ENCODE data around the gene ACADS. TPM values are rescaled to one million over a fixed set of nuclear protein-coding genes. Genes with fewer than 3 reads are reported as not detected.

Gene ACADS
- total RNA-seq, 1 donor from 2014 or later = 7.2 TPM

DNA sequence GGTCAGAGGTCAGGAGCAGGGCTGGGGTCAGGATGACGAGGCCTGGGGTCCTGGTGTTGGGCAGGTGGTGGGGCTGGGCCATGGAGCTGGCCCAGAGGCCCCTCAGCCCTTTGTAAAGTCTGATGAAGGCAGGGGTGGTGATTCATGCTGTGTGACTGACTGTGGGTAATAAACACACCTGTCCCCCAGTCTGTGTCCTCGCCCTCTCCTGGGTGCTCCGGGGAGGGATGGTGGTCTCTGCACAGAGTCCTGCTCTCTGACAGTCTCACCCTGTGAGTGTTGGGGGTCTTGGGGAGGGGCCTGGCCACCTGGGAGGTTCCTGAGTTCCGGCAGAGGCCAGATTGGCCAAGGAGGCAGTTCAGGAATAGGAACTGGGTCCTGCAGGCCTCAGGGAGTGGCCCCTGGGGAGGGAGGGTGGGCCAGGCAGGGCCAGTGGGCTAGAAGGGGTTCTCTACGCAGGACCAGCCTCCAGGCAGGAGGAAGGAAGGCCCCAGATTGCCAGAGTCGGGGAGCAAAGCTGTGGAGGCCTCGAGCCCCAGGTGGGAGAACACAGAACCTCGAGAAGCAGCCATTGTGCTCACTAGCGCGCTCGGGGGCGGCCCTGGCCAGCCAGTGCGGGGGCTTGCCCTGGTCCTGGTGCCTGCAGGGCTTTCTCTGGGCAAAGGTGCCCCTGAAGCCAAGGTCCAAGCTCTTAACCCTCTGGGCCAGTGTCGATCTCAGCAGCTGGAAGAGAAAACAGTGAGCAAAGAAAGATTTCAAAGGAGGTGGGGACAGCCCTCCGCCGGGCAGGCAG lies 14.4 kb downstream of the ACADS start:
- Mint-ChIP-seq H3K36me3 (ENCODE audit: low read depth) (no peaks in the 10 kb centered on the region), H3K4me3 (ENCODE audit: unreplicated experiment) (no peak overlapping the region), H3K27me3 (ENCODE audit: low read depth) (no peaks in the 10 kb centered on the region), H3K27ac (ENCODE audit: unreplicated experiment) (no peak overlapping the region), H3K4me1 (ENCODE audit: low read depth) (no peaks in the 10 kb centered on the region), H3K9me3 (ENCODE audit: low read depth) (no peaks in the 10 kb centered on the region)
- TF ChIP-seq, protein P1, sequence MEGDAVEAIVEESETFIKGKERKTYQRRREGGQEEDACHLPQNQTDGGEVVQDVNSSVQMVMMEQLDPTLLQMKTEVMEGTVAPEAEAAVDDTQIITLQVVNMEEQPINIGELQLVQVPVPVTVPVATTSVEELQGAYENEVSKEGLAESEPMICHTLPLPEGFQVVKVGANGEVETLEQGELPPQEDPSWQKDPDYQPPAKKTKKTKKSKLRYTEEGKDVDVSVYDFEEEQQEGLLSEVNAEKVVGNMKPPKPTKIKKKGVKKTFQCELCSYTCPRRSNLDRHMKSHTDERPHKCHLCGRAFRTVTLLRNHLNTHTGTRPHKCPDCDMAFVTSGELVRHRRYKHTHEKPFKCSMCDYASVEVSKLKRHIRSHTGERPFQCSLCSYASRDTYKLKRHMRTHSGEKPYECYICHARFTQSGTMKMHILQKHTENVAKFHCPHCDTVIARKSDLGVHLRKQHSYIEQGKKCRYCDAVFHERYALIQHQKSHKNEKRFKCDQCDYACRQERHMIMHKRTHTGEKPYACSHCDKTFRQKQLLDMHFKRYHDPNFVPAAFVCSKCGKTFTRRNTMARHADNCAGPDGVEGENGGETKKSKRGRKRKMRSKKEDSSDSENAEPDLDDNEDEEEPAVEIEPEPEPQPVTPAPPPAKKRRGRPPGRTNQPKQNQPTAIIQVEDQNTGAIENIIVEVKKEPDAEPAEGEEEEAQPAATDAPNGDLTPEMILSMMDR (IDR thresholded peaks at IDR 0.05) = no peak
- peak; percentile 78 for DNase-seq (ENCODE audit: low spot score)

DNA sequence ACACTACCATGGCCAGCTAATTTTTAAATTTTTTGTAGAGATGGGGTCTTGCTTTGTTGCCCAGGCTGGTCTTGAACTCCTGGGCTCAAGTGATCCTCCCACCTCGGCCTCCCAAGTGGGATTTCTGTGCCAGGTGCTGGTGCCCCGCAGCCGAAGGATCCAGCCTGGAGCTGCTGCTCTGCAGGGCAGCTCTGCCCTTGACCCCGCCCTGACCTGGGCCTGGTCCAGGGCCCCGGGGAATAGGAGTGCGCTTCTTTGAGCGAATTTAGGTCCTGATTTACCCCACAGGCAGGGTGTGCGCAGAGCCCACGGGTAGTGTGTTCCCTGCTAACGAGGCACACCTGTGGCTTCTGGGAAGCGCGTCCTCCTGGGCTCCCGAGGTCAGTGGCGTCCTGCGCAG lies 15.2 kb downstream of the ACADS start:
- H3K4me3 Mint-ChIP-seq (ENCODE audit: unreplicated experiment) = no peak overlapping the region
- no peak for DNase-seq (ENCODE audit: low spot score)
- no peaks in the 10 kb centered on the region for H3K9me3 Mint-ChIP-seq (ENCODE audit: low read depth)
- TF ChIP-seq, protein P1 (IDR thresholded peaks at IDR 0.05) = no peak
- no peaks in the 10 kb centered on the region for H3K27me3 Mint-ChIP-seq (ENCODE audit: low read depth)
- H3K27ac Mint-ChIP-seq (ENCODE audit: unreplicated experiment) = no peak overlapping the region
- no peaks in the 10 kb centered on the region for H3K36me3 Mint-ChIP-seq (ENCODE audit: low read depth)
- no peaks in the 10 kb centered on the region for H3K4me1 Mint-ChIP-seq (ENCODE audit: low read depth)

DNA sequence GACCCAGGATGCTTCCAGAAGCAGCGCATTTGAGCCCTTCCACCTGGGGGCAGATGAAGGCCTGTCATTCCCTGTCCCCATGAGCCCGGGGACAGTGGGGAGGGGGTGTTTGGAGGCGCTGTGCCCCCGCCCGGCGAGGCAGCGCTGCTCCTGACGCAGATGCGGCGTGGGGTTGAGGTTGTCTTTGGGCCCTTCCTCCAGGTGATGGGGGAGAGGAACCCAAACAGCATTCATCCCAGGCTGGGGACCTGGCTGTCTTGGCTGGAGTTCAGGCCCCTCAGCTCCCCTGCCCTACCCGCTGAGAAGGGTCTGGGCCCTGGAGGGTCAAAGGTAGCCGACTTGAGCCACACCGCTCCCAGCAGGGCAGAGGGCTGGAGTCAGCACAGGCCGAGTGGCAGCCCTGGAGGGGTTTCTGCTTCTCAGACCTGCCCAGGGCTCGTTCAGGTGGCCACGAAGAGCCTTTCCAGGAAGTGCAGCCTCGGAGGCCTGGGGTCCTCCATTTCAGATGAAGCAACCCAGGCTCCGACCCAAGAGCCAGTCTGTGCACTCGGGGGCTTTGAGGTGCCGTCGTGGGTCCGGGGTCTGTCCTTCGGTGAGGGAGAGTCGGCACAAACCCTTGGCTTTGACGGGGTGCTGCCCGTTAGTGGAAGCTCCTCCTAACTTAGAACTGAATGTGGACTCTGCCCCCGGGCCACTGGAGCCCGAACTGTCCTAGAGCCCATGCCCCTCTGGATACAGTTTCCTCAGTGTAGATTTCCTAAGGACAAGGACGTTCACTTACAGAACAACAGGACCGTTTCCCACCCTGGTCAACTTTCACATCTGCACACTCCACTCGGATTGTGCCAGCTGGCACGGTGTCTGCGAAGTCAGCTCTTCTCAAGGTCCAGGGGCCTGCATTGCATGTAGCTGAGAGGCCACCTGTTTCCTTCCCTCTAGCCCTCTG lies 16.1 kb downstream of the ACADS start:
- peak; percentile 76 for DNase-seq (ENCODE audit: low spot score)
- no peaks in the 10 kb centered on the region for H3K9me3 Mint-ChIP-seq (ENCODE audit: low read depth)
- TF ChIP-seq, protein P1 (IDR thresholded peaks at IDR 0.05) = no peak
- H3K27me3 Mint-ChIP-seq (ENCODE audit: low read depth) = no peaks in the 10 kb centered on the region
- no peaks in the 10 kb centered on the region for H3K4me1 Mint-ChIP-seq (ENCODE audit: low read depth)
- no peaks in the 10 kb centered on the region for H3K36me3 Mint-ChIP-seq (ENCODE audit: low read depth)
- no peak overlapping the region for H3K27ac Mint-ChIP-seq (ENCODE audit: unreplicated experiment)
- H3K4me3 Mint-ChIP-seq (ENCODE audit: unreplicated experiment) = no peak overlapping the region

DNA sequence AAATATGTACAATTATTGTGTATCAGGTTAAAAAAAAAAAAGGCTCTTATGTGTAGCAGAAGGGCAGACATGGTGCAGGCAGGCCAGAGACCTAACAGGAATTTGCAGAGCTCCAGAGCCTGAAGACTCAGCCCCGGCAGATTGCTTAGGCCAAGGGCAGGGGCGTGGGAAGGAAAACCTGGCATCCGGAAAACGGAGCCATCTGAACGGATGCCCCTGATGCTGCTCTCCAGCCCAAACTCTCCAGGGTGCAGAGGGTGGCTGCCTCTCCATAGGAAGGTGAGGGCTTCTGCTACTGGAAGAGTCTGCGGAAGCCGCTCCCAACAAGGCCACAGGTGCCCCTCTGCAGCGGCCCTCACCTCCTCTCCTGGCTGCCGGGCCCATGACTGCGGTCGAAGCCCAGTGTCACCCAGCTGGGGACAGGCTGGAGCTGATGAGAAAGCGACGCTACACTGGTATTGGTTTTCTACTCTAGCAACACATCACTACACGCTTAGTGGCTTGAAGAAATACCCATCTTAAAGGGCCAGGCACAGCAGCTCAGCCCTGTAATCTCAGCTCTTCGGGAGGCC lies 19.4 kb downstream of the ACADS start:
- H3K36me3 Mint-ChIP-seq (ENCODE audit: low read depth) = no peaks in the 10 kb centered on the region
- TF ChIP-seq, protein P1 (IDR thresholded peaks at IDR 0.05) = no peak

DNA sequence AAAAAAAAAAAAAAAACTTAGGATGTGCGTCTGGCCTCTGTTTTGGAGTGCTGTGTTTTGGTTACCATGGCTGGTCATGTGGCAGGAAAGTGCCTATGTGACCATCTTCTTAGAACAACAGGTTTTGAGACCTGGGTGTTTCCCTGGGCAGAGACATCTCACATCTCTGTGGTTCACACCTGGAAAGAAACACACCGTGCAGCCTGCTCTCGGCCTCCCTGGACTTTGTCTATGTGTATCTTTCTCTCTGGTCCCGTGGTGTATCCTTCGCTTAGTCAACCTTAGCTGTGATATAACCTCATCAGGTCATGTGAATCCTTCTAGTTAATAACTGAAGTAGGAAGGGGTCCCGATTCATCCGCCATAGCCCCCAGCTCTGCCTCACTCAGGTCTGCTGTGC lies 22.6 kb downstream of the ACADS start:
- H3K36me3 Mint-ChIP-seq (ENCODE audit: low read depth) = no peaks in the 10 kb centered on the region
- H3K4me1 Mint-ChIP-seq (ENCODE audit: low read depth) = no peaks in the 10 kb centered on the region
- no peak overlapping the region for H3K4me3 Mint-ChIP-seq (ENCODE audit: unreplicated experiment)
- no peaks in the 10 kb centered on the region for H3K9me3 Mint-ChIP-seq (ENCODE audit: low read depth)
- TF ChIP-seq, protein P1 (IDR thresholded peaks at IDR 0.05) = no peak
- peak; percentile 18 for DNase-seq (ENCODE audit: low spot score)
- H3K27ac Mint-ChIP-seq (ENCODE audit: unreplicated experiment) = no peak overlapping the region
- H3K27me3 Mint-ChIP-seq (ENCODE audit: low read depth) = no peaks in the 10 kb centered on the region

More for the DNA sequence above, 19.4 kb downstream of the ACADS start:
- Mint-ChIP-seq H3K9me3 (ENCODE audit: low read depth) (no peaks in the 10 kb centered on the region), H3K4me1 (ENCODE audit: low read depth) (no peaks in the 10 kb centered on the region), H3K4me3 (ENCODE audit: unreplicated experiment) (no peak overlapping the region), H3K27me3 (ENCODE audit: low read depth) (no peaks in the 10 kb centered on the region), H3K27ac (ENCODE audit: unreplicated experiment) (no peak overlapping the region)
- DNase-seq (ENCODE audit: low spot score) = peak; percentile 80
